Mucosa of gallbladder (tissue), 1 donor: Measurements from ENCODE around the gene ZNF217. TPM values are rescaled to one million over a fixed set of nuclear protein-coding genes. Genes with fewer than 3 reads are reported as not detected.
"Not testable (repeated sequence)": the region's sequence is repeated elsewhere in the genome, so short reads cannot be mapped to it uniquely, and the experiment has no call there.

ENCODE experiments used
- DNase-seq: peaks from one replicate; pipeline ENCODE4 v3.0.0-alpha.2; 2020; ENCODE audit warnings: low spot score
- total RNA-seq: library from RNA; stranded (reverse); gene quantifications from one replicate; pipeline ENCODE4 v1.2.1, GENCODE V29; 2021
- donor health status: DM: no; HTN: no; CAD: no.

ZNF217 gene
- total RNA-seq: 45.4 TPM

DNA sequence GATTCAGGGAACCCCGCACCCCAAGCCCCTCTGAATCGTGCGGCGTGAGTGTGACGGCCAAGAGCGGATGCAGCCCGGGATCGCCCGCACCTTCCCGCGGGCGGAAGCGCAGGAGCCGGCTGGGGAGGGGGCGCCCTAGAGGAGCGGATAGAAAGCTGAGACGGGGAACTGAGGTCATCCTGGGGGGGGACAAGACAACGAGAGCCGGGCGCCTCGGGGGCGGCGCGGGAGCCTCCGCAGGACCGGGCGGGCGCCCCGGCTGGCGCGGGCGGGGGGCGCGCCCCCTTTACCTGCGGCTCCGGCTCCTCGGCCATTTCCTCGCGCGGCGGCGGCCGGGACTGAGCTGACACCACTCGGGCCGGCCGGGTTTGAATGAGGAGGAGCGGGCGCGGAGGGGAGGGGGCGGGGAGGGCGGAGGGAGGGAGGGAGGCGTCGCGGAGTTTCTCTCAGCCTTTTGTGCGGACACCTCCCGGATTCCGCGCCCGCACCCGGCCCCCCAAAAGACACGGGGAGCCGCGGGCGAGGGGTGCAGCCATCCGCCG lies at the start of gene ZNF217:
TSS of gene ZNF217 (minus strand) at position 374 of the 542 bp plus-strand sequence. CDS start 11,013 bp downstream, outside the sequence.
- DNase-seq: peak; percentile 72

DNA sequence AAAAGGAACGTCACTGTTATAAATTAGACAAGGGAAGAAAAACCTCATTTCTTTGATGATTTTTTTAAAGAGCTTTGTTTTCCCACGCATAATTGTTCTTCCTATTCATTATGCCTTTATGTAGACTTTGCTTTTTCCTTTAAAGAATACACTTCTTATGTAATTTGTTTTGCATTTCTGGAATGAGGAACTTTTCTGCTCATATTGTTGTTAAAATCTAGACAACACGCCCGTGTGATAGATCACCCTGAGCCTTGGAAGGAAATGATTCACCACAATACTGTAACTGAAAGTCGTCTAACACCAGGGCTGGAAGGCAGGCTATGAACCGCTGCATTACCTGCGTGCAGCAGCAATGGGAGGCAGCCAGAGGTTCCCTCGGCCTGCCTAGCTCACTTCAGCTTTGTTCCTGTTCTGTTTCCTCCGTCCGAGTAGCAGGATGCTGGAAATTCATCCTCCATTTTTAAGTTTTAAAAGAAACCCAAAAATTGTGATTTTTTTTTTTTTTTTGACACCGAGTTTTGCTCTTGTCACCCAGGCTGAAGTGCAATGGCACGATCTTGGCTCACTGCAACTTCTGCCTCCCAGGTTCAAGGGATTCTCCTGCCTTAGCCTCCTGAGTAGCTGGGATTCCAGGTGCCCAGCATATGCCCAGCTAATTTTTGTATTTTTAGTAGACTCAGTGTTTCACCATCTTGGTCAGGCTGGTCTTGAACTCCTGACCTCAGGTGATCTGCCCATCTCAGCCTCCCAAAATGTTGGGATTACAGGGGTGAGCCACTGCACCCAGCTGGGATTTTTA lies 49.6 kb upstream of the ZNF217 start:
- DNase-seq: peak; percentile 70

DNA sequence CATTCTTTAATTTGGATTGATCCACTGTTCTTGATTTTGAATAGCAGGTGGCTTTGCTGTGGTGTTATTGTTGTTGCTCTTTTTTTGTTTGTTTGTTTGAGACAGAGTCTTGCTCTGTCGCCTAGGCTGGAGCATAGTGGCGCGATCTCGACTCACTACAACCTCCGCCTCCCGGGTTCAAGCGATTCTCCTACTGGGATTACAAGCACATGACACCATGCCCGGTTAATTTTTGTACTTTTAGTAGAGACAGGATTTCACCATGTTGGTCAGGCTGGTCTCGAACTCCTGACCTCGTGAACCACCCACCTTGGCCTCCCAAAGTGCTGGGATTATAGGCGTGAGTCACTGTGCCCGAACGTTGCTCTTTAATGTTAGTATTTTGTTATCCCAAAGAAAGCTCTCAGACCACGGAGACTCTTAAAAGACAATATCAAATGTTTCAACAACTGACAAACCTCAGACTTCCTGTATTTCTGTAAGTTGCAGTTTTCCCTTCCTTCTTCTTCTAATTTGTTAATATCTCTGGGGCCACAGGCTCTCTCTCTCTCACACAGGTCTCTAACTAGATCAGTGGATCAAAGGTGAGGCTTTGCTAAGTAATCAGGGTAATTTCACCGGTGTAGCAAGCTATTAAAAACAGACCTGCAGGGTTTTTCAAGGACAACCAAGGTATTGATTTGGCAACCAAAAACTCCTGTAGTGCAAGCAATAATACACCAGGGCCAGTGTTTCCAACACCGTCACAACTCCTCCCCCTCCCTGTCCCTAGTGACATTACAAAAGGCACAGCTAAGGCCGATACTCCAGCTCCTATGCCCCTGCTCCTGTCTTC lies 48.8 kb upstream of the ZNF217 start:
- DNase-seq: peak; percentile 80

DNA sequence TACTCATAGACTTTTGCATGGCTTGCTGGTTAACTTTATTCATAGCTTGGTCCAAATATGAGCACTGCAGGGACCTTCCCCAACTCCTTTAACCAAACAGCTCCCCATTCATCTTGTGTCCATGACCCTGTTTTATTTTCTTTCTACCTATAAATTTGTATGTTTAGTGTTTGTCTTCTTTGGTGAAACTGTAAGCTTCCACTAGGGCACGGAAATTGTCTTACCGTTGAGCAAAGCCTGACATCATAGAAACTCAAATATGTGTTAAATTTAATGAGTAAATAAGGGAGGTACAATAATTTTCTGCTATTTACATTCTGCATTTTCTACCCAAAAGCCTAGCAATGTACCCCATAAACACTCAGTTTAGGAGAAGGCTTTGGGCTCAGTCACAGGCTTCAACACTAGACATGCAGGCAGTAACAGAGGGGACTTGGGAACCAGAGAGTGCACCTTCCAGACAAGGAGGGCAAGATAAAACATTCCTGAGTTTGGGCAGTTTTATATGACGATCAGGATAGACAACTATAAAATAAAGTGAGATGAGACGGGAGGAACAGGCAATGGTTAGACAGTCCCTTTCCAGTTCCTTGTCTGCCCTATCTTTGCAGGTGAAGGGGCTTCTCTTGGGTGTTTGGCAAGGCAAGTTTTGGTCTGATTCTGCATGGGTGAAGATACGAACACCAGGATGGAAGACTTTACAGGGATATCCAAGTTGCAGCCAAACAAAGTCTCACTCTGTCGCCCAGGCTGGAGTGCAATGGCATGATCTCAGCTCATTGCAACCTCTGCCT lies 46.2 kb upstream of the ZNF217 start:
- no peak for DNase-seq

DNA sequence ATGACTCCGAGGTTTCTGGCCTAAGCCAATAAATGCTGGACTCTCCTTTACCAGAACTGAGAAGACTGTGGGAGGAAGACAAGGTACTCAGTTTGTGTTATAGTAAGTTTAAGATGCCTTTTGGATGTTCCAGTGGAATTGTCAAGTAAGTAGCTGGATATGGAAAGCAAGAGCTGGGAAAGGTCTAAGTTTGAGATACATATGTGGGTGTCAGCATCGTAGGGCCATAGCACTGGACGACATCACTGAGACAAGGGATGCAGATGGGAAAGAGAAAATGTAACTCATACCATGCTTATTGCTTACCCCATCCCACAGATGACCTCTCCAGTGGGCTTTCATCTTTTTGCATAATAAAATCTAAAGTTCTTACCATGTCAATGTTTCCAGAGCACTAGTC lies 45.5 kb upstream of the ZNF217 start:
- DNase-seq: no peak

DNA sequence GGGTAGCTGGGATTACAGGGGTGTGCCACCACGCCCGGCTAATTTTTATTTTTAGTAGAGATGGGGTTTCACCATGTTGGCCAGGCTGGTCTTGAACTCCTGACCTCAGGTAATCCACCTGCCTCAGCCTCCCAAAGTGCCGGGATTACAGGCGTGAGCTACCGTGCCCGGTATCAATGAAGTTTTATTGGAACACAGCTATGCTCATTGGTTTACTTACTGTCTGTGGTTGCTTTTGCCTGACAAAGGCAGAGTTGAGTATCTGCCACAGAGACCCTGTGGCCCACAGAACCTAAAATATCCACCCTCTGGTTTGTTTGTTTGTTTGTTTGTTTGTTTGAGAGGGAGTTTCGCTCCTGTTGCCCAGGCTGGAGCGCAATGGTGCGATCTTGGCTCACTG lies 43.7 kb upstream of the ZNF217 start:
- DNase-seq: not testable (repeated sequence)

DNA sequence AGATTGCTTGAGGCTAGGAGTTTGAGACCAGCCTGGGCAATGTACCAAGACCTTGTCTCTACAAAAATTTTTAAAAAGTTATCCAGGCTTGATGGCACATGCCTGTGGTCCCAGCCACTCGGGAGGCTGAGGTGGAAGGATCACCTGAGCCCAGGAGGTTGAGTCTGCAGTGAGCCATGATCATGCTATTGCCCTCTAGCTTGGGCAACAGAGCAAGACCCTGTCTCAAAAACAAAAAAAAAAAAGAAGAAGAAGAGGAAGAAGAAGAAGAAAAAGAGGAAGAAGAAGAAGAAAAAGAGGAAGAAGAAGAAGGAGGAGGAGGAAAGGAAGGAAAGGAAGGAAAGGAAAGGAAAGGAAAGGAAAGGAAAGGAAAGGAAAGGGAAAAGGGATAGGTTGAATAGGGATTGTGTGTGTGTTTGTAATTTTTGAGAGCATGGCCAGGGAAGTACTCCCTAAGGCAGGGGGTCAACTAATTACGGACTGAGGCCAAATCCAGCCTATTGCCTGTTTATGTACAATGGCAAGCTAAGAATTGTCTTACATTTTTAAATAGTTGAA lies 43.0 kb upstream of the ZNF217 start:
- no peak for DNase-seq

DNA sequence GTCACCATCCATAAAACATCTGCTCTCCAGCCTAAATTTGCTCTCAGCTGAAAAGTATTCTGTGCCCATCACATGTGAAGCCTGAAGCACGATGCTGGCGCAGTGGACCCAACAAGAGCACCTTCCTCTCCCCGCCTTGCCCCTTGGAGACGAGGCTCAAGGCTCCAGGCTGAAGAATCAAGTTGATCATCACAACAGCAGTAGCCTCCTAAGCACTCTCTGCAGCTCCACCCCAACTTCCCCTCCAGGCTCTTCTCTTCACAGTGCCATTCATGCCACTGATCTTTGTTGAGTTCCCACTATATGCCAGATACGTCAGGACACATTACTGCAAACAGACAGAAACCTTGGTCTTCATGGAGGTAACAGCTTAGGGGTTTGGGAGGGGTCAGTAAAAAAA lies 41.6 kb upstream of the ZNF217 start:
- no peak for DNase-seq

DNA sequence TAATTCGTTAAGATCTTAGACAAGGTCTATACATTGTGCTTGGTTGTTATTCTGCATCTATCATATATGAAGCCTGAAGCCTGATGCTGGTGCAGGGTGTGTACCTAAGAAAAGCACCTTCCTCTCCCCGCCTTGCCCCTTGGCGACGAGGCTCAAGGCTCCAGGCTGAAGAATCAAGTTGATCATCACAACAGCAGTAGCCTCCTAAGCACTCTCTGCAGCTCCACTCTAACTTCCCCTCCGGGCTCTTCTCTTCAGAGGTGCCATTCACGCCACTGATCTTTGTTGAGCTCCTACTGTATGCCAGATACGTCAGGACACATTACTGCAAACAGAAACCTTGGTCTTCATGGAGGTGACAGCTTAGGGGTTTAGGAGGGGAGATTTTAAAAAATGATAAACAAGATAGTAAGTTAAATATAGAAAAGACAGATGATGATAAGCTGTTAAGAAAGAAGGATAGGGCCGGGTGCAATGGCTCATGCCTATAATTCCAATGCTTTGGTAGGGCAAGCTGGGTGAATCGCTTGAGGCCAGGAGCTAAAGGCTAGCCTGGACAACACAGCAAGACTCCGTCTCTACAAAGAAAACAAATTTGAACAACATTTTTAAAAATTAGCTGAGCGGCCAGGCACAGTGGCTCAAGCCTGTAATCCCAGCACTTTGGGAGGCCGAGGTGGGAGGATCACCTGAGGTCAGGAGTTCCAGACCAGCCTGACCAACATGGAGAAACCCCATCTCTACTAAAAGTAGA lies 38.4 kb upstream of the ZNF217 start:
- DNase-seq: no peak

DNA sequence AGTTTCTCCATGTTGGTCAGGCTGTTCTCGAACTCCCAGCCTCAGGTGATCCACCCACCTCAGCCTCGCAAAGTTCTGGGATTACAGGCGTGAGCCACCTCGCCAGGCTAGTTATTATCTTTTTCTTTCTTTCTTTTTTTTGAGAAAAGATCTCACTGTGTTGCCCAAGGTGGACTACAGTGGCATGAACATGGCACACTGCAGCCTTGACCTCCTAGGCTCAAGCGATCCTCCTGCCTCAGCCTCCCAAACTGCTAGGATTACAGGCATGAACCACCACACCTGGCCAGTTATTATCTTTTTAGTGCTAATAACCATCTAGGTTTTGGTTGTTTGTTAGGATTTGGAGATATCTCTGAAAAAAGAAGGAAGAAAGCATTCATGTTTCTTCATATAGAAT lies 35.8 kb upstream of the ZNF217 start:
- DNase-seq: no peak

DNA sequence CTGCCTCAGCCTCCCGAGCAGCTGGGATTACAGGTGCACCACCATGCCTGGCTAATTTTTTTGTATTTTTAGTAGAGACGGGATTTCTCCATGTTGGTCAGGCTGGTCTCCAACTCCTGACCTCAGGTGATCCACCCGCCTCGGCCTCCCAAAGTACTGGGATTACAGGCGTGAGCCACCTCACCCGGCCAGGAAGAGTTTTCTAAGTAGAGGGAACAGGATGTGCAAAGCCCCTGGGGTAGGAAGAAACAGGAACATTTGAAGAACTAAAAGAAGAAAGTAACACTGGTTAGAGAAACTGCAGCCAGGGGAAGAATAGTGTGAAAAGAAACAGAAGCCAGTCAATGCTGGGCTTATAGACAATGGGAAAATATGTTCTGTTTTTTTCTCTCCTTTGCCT lies 35.1 kb upstream of the ZNF217 start:
- DNase-seq: not testable (repeated sequence)

DNA sequence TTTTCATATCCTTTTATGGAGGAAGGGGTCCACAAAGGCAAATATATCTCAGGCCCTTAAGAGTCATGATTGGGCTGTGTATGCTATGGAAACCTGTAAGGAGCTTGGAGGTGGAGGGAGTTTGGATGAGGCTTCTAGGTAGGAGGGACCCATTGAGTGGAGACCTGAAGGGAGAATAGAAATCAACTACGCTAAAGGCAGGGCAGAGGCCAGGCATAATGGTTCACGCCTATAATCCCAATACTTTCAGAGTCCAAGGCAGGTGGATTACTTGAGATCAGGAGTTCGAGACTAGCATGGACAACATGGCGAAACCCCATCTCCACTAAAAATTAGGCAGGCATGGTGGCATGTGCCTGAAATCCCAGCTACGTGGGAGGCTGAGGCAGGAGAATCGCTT lies 34.4 kb upstream of the ZNF217 start:
- DNase-seq: no peak

DNA sequence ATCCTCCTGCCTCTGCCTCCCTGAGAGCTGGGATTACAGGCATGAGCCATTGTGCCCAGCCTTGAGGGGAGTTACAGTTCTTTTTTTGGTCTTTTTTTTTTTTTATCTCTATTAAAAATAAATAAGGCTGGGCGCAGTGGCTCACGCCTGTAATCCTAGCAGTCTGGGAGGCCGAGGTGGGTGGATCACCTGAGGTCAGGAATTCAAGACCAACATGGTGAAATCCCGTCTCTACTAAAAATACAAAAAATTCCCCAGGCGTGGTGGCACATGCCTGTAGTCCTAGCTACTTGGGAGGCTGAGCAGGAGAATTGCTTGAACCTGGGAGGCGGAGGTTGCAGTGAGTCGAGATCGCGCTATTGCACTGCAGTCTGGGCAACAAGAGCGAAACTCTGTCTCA lies 33.4 kb upstream of the ZNF217 start:
- DNase-seq: not testable (repeated sequence)

DNA sequence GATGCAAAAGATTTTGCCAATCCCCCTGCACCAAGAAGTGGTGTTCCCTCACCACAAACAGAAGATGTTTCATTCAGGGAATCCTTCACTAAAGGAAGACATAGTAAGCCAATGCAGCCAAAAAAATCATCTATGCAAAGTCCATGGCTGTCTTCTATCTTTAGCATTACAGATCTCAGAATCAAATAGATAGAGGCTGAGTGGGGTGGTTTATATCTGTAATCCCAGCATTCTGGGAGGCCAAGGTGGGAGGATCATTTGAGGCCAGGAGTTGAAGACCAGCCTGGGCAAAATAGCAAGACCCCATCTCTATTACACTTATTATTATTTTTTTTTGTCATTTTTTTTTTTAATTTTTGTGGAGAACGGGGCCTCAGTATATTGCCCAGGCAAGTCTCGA lies 32.9 kb upstream of the ZNF217 start:
- DNase-seq: no peak

DNA sequence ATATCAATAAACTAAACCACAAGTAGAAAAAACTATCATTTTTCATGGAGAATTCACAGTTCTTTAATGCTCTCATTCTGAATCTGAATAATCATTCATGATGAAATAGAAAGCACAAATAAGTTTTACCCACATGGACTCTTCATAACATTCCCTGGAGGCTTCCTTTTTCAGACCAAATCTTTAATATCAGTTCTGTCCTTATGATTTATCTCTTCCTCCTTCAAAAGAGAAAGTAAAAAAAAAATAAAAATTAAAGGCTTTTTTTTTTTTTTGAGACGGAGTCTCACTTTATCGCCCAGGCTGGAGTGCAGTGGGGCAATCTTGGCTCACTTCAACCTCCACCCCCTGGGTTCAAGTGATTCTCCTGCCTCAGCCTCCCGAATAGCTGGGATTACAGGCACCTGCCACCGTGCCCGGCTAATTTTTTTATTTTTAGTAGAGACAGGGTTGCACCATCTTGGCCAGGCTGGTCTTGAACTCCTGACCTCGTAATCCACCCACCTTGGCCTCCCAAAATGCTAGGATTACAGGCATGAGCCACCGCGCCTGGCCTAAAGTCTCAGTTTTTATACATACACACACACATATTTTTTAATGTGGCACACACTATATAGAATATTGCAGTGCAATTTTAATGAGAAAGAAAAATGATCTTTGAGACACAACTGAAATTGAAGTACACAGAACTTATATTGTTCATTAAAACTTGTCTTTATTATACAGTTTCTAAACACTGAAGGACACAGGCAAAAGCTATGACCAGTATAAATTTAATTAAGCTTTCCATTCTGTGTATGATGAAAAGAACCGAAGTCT lies 31.9 kb upstream of the ZNF217 start:
- no peak for DNase-seq

DNA sequence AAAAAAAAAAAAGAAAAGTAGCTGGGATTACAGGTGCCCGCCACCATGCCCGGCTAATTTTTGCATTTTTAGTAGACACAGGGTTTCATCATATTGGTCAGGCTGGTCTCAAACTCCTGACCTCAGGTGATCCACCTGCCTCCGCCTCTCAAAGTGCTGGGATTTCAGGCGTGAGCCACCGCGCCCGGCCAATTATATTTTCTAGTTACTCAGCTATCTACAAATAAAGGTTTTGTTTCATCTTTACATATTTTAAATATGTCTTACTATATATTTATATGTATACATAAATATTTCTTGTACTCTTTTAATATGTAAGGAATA lies 31.2 kb upstream of the ZNF217 start:
- not testable (repeated sequence) for DNase-seq

DNA sequence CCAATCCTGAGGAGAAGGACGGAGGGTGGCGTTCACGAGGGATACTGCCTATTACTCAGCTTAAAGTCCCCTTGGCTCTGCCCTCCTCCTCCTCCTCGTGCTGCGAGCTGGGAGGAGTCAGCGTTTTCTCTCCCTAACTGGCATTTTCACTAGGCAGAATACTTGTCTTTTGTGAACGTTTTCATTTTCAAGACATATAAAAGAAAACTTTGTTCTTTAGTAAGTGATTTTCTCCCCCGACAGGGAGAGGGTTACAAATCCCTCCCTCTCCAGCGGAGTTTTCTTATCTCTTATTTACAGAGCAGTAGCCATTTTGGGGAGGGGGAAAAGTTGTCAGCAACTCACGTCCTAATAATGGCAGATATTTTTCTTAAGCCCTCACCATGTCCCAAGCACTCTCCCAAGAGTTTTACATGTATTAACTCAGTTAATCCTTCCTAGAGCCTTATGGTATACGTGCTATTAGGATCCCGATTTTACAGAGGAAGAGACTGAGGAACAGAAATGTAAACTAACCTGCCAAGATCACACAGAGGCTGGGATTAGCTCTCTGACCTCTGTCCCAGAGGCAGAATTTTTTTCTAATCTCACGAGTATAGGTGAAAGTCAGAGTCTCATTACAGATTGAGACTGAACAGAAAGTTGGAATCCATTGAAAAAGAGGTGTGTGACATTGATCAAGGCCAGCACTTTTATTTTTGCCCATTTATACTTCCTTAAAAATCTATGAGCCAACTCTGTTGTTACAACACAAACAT lies 30.0 kb upstream of the ZNF217 start:
- DNase-seq: peak; percentile 79

DNA sequence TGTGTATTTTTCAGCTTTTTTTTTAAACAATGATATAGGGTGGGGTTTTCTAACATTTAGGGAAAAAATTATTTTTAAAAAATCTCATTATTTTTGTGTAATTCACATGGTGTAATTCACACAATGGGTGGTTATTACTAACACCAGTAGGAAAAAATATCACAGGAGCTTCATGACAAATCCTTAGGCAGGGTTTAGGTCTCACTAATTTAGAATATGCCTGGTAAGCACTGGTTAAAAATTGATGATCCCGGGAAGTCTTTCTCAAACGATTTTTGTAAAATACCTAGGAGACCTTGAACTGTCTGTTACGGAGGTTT lies 29.5 kb upstream of the ZNF217 start:
- DNase-seq: no peak
